ENCODE results near the gene ATAD3B. TPM values are rescaled to one million over a fixed set of nuclear protein-coding genes. Genes with fewer than 3 reads are reported as not detected.

The ATAD3B gene
- total and polyA plus RNA-seq, 2 of the 13 experiments (the other 11 are each of a cell fraction or from before 2014, with no cell fraction given): 9.6 to 31.1 TPM

DNA sequence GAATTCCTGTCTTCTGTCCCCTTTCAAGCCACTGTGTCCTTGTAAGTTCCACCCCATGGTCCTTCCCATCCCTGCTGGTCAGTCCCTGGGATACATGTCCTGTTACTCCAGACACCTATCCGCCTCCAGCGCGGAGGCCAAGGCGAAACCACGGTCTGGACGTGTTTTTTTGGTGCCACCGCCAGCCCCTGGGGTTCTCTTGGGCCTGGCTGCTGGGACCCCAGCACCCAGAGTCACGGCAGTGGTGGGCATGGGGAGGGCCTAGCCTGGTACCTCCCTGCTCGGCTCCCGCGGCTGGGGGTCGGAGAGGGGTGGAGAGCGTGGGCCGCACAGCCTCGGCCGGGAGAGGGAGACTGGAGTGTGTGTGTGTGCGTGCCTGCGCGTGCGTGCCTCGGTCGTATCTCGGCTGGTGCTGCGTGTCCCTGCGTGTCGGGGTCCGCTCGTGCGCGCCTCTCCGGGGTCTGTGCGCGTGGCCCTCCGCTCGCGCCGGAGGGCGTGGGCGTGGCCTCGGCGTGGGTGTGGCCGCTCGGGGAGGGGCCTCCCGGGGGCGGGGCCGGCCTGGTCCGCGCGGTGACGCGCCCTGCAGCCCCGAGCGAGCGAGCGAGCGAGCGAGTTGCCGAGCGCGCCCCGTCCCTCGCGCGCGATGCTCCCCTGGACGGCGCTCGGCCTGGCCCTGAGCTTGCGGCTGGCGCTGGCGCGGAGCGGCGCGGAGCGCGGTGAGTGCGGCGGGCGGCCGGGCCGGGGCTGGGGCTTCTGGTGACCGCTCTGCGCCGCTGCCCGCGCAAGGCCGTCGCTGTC lies 36.3 kb upstream of the ATAD3B start, which contains the start of gene VWA1 (continued):
- TF ChIP-seq CBX2 (IDR thresholded peaks at IDR 0.05; ENCODE audit: low read depth, low read length) (no peak), CBX2 (CRISPR knock-in tag; IDR thresholded peaks at IDR 0.05; ENCODE audit: low read depth) (no peak), BORCS8-MEF2B (CRISPR knock-in tag; IDR thresholded peaks at IDR 0.05) (no peak; the same call in 1 of the 2 replicates), ZNF790 (CRISPR knock-in tag; IDR thresholded peaks at IDR 0.05; ENCODE audit: borderline replicate concordance) (no peak), SOX5 (CRISPR knock-in tag; IDR thresholded peaks at IDR 0.05; ENCODE audit: borderline replicate concordance) (0 out of 2 replicates have a peak, but pooled peaks have one; percentile 38), KDM4B (CRISPR knock-in tag; IDR thresholded peaks at IDR 0.05) (peak; percentile 36; the same call in 1 of the 2 replicates), ZNF569 (CRISPR knock-in tag; IDR thresholded peaks at IDR 0.05; ENCODE audit: borderline replicate concordance) (no peak), ATF7 (IDR thresholded peaks at IDR 0.05) (no peak), ATF7 (CRISPR knock-in tag; IDR thresholded peaks at IDR 0.05) (no peak), CREB1 (IDR thresholded peaks at IDR 0.05) (no peak; the same call in 1 of the 2 replicates), CREB1 (CRISPR knock-in tag; IDR thresholded peaks at IDR 0.05) (no peak), DPF2 (CRISPR knock-in tag; IDR thresholded peaks at IDR 0.05; ENCODE audit: borderline replicate concordance, low read depth) (no peak), IRF2 (CRISPR knock-in tag; IDR thresholded peaks at IDR 0.05) (no peak)
- TF ChIP-seq, protein P1, sequence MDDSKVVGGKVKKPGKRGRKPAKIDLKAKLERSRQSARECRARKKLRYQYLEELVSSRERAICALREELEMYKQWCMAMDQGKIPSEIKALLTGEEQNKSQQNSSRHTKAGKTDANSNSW (CRISPR knock-in tag; IDR thresholded peaks at IDR 0.05; ENCODE audit: borderline replicate concordance): 0 out of 2 replicates have a peak, but pooled peaks have one; percentile 81
- TF ChIP-seq, protein P2, sequence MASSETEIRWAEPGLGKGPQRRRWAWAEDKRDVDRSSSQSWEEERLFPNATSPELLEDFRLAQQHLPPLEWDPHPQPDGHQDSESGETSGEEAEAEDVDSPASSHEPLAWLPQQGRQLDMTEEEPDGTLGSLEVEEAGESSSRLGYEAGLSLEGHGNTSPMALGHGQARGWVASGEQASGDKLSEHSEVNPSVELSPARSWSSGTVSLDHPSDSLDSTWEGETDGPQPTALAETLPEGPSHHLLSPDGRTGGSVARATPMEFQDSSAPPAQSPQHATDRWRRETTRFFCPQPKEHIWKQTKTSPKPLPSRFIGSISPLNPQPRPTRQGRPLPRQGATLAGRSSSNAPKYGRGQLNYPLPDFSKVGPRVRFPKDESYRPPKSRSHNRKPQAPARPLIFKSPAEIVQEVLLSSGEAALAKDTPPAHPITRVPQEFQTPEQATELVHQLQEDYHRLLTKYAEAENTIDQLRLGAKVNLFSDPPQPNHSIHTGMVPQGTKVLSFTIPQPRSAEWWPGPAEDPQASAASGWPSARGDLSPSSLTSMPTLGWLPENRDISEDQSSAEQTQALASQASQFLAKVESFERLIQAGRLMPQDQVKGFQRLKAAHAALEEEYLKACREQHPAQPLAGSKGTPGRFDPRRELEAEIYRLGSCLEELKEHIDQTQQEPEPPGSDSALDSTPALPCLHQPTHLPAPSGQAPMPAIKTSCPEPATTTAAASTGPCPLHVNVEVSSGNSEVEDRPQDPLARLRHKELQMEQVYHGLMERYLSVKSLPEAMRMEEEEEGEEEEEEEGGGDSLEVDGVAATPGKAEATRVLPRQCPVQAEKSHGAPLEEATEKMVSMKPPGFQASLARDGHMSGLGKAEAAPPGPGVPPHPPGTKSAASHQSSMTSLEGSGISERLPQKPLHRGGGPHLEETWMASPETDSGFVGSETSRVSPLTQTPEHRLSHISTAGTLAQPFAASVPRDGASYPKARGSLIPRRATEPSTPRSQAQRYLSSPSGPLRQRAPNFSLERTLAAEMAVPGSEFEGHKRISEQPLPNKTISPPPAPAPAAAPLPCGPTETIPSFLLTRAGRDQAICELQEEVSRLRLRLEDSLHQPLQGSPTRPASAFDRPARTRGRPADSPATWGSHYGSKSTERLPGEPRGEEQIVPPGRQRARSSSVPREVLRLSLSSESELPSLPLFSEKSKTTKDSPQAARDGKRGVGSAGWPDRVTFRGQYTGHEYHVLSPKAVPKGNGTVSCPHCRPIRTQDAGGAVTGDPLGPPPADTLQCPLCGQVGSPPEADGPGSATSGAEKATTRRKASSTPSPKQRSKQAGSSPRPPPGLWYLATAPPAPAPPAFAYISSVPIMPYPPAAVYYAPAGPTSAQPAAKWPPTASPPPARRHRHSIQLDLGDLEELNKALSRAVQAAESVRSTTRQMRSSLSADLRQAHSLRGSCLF (CRISPR knock-in tag; IDR thresholded peaks at IDR 0.05; ENCODE audit: borderline replicate concordance): no peak
- TF ChIP-seq, protein P3, sequence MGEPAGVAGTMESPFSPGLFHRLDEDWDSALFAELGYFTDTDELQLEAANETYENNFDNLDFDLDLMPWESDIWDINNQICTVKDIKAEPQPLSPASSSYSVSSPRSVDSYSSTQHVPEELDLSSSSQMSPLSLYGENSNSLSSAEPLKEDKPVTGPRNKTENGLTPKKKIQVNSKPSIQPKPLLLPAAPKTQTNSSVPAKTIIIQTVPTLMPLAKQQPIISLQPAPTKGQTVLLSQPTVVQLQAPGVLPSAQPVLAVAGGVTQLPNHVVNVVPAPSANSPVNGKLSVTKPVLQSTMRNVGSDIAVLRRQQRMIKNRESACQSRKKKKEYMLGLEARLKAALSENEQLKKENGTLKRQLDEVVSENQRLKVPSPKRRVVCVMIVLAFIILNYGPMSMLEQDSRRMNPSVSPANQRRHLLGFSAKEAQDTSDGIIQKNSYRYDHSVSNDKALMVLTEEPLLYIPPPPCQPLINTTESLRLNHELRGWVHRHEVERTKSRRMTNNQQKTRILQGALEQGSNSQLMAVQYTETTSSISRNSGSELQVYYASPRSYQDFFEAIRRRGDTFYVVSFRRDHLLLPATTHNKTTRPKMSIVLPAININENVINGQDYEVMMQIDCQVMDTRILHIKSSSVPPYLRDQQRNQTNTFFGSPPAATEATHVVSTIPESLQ (CRISPR knock-in tag; conservative IDR thresholded peaks at IDR 0.05): no peak
- TF ChIP-seq, protein P4, sequence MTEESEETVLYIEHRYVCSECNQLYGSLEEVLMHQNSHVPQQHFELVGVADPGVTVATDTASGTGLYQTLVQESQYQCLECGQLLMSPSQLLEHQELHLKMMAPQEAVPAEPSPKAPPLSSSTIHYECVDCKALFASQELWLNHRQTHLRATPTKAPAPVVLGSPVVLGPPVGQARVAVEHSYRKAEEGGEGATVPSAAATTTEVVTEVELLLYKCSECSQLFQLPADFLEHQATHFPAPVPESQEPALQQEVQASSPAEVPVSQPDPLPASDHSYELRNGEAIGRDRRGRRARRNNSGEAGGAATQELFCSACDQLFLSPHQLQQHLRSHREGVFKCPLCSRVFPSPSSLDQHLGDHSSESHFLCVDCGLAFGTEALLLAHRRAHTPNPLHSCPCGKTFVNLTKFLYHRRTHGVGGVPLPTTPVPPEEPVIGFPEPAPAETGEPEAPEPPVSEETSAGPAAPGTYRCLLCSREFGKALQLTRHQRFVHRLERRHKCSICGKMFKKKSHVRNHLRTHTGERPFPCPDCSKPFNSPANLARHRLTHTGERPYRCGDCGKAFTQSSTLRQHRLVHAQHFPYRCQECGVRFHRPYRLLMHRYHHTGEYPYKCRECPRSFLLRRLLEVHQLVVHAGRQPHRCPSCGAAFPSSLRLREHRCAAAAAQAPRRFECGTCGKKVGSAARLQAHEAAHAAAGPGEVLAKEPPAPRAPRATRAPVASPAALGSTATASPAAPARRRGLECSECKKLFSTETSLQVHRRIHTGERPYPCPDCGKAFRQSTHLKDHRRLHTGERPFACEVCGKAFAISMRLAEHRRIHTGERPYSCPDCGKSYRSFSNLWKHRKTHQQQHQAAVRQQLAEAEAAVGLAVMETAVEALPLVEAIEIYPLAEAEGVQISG (CRISPR knock-in tag; IDR thresholded peaks at IDR 0.05): no peak; the same call in 1 of the 2 replicates
- TF ChIP-seq, protein P5, sequence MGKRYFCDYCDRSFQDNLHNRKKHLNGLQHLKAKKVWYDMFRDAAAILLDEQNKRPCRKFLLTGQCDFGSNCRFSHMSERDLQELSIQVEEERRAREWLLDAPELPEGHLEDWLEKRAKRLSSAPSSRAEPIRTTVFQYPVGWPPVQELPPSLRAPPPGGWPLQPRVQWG (CRISPR knock-in tag; IDR thresholded peaks at IDR 0.05; ENCODE audit: borderline replicate concordance, low read depth): no peak
